A673 (cell line): ENCODE measurements around the gene GLCE. TPM values are rescaled to one million over a fixed set of nuclear protein-coding genes. Genes with fewer than 3 reads are reported as not detected.

Experiments
- BruUV-seq: library from RNA; stranded (reverse); fragments of 400-500 nt; replicated peaks from 2 replicates; lab custom pipeline; 2021; lab: Mats Ljungman, UMichigan
- CTCF ChIA-PET: fragments of 300-600 bp; sonication (Branson Sonifier 250); formaldehyde crosslinking; loops from one replicate; lab custom pipeline; 2022; ENCODE audit warnings: antibody characterized with exemption; lab: Charles Lee
- POLR2A ChIA-PET: fragments of 300-600 bp; sonication (Branson Sonifier 250); formaldehyde crosslinking; loops from one replicate; lab custom pipeline; 2022; ENCODE audit warnings: antibody characterized with exemption; ENCODE audit not compliant: low non-redundant PET; lab: Charles Lee
- DNase-seq: peaks from one replicate; pipeline ENCODE4 v3.0.0-alpha.2; 2015; ENCODE audit warnings: low spot score
- H3K27ac ChIP-seq: fragments of 200-600 bp; sonication (generic); 2 replicates; pipeline ENCODE4 v1.5.1; 2016; ENCODE audit warnings: mixed run types, low read depth, mild to moderate bottlenecking, mixed read lengths, antibody characterized with exemption, low read length; ENCODE audit not compliant: poor library complexity, severe bottlenecking
- H3K27me3 ChIP-seq: fragments of 200-600 bp; sonication (generic); replicated peaks from 2 replicates; pipeline ENCODE4 v1.6.1; 2017; ENCODE audit warnings: mixed run types, low read depth, mild to moderate bottlenecking, mixed read lengths, antibody characterized with exemption, low read length; ENCODE audit not compliant: insufficient read depth, poor library complexity
- H3K36me3 ChIP-seq: fragments of 200-600 bp; sonication (generic); 2 replicates; pipeline ENCODE4 v1.6.1; 2016; ENCODE audit warnings: mixed run types, mild to moderate bottlenecking, mixed read lengths, antibody characterized with exemption, low read length; ENCODE audit not compliant: insufficient read depth, poor library complexity, severe bottlenecking
- H3K4me1 ChIP-seq: fragments of 200-600 bp; sonication (generic); 2 replicates; pipeline ENCODE4 v1.6.1; 2017; ENCODE audit warnings: mixed run types, mild to moderate bottlenecking, mixed read lengths, antibody characterized with exemption, low read length; ENCODE audit not compliant: insufficient read depth, poor library complexity, severe bottlenecking
- H3K4me3 ChIP-seq: fragments of 200-600 bp; sonication (generic); 2 replicates; pipeline ENCODE4 v1.5.1; 2016; ENCODE audit warnings: low read depth, mixed run types, mild to moderate bottlenecking, mixed read lengths, low read length; ENCODE audit not compliant: poor library complexity, severe bottlenecking
- H3K9me3 ChIP-seq: fragments of 200-600 bp; sonication (generic); 2 replicates; pipeline ENCODE4 v1.6.1; 2016; ENCODE audit warnings: mixed run types, low read depth, mild to moderate bottlenecking, mixed read lengths, antibody characterized with exemption, low read length; ENCODE audit not compliant: poor library complexity, severe bottlenecking
- CTCF ChIP-seq: fragments of 300-800, 200-600 bp; sonication (generic); conservative IDR thresholded peaks from 2 replicates; pipeline ENCODE4 v1.5.1; 2017; ENCODE audit warnings: low read depth, mild to moderate bottlenecking, antibody characterized with exemption, low read length, moderate library complexity, mixed read lengths
- EZH2 ChIP-seq: fragments of 200-600 bp; sonication (generic); IDR thresholded peaks from 2 replicates; pipeline ENCODE4 v1.6.1; 2017; ENCODE audit warnings: borderline replicate concordance, low read depth, mild to moderate bottlenecking, mixed read lengths, antibody characterized with exemption, low read length; ENCODE audit not compliant: poor library complexity, severe bottlenecking
- intact Hi-C: fragments of 100-400 bp; cut with micrococcal nuclease; formaldehyde crosslinking; loops from one replicate; pipeline ENCODE4 v1.10.0; 2022; ENCODE audit not compliant: unreplicated experiment
- total RNA-seq: library from RNA; stranded (reverse); gene quantifications from 2 replicates; pipeline ENCODE4 v1.2.3, GENCODE V29; 2021

The GLCE gene
- total RNA-seq, 1 experiment from 2014 or later: 44.6 TPM

- peaks cover 14% of the 10 kb centered on the region for H3K4me1 ChIP-seq
- intact Hi-C loops: no loop called here
- H3K27ac ChIP-seq: no peak overlapping the region
- BruUV-seq: no TSS peak
- H3K36me3 ChIP-seq: no peaks in the 10 kb centered on the region
- no peak for DNase-seq
- no peak overlapping the region for H3K4me3 ChIP-seq
- H3K27me3 ChIP-seq: no peaks in the 10 kb centered on the region
- ChIA-PET POLR2A (interaction anchor here (0.5 kb wide), 1 partner anchor 1597 kb away, joined by 3 read pairs; no protein-coding TSS in a partner anchor), CTCF (no interaction called here)
- TF ChIP-seq CTCF: no peak
- no peak for TF ChIP-seq EZH2
- no peaks in the 10 kb centered on the region for H3K9me3 ChIP-seq
Measured at GRCh38 chr15:69143756-69144436, 16.5 kb upstream of the GLCE start.

- DNase-seq: no peak
- ChIA-PET POLR2A (no interaction called here), CTCF (no interaction called here)
- Histone ChIP-seq H3K4me3 (no peak overlapping the region), H3K27me3 (no peaks in the 10 kb centered on the region), H3K4me1 (peaks cover 14% of the 10 kb centered on the region), H3K36me3 (no peaks in the 10 kb centered on the region), H3K9me3 (no peaks in the 10 kb centered on the region), H3K27ac (no peak overlapping the region)
- intact Hi-C loops: no loop called here
- TF ChIP-seq EZH2: no peak
- TF ChIP-seq CTCF: no peak
- no TSS peak for BruUV-seq
Measured at GRCh38 chr15:69144530-69144929, 15.9 kb upstream of the GLCE start.

DNA sequence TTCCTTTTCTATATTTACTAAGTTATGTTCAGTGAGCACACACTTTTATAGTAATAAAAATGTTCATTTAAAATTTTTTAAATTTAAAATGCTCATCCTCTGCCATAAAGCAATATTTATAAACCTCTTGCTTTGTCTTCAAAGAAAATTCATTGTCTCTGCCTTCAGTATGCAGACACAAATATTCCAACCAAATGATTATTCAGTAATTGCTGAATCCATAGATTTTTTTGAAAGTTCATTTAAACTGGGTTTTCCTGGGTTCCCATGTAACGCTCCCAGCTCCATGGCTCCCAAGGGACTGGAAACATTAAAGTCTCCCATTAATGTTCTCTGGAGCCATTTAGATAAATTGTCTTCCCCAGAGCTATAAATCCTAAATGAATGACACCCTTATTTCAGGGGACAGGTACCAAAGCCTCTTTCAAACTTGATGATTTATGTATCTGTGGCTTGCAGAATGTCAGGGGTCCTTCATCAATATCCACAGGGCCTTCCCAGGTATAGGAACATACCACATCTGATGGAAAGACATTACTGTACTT lies 15.2 kb upstream of the GLCE start:
- H3K36me3 ChIP-seq: no peaks in the 10 kb centered on the region
- POLR2A ChIA-PET: no interaction called here
- no TSS peak for BruUV-seq
- no peak overlapping the region for H3K4me3 ChIP-seq
- CTCF ChIA-PET: no interaction called here
- intact Hi-C loops: no loop called here
- no peak for TF ChIP-seq CTCF
- TF ChIP-seq EZH2: no peak
- no peaks in the 10 kb centered on the region for H3K27me3 ChIP-seq
- no peak for DNase-seq
- H3K4me1 ChIP-seq: peaks cover 14% of the 10 kb centered on the region
- no peak overlapping the region for H3K27ac ChIP-seq
- H3K9me3 ChIP-seq: no peaks in the 10 kb centered on the region
